Keratinocyte (primary cell): ENCODE measurements around the gene ICAM2. TPM values are rescaled to one million over a fixed set of nuclear protein-coding genes. Genes with fewer than 3 reads are reported as not detected.

ENCODE experiments used
- DNase-seq: peaks from one replicate; pipeline ENCODE4 v3.0.0-alpha.2; 2011; ENCODE audit warnings: low read depth, missing footprints, low spot score
- FAIRE-seq: peaks from 2 replicates; lab custom pipeline; 2011; peaks lifted over from hg19 to GRCh38; lab: Jason Lieb, UNC
- H2AFZ ChIP-seq: 2 replicates; pipeline ENCODE4 v1.6.0; 2012; ENCODE audit warnings: low read length, control low read depth, inconsistent platforms; ENCODE audit not compliant: control insufficient read depth
- H3K27ac ChIP-seq: 2 replicates; pipeline ENCODE4 v1.5.1; 2011; ENCODE audit warnings: low read length; ENCODE audit not compliant: control insufficient read depth, insufficient read depth
- H3K27me3 ChIP-seq: 3 replicates; pipeline ENCODE4 v1.6.0; 2011; ENCODE audit warnings: low read length; ENCODE audit not compliant: control insufficient read depth, insufficient read depth; ENCODE audit errors: extremely low read depth
- H3K36me3 ChIP-seq, 2 experiments: 2 replicates in 1 of 2; 3 replicates in 1 of 2; pipeline ENCODE4 v1.5.1; 2011; ENCODE audit warnings: low read length in 2 of 2, mild to moderate bottlenecking in 1 of 2; ENCODE audit not compliant: control insufficient read depth in 2 of 2, insufficient read depth in 2 of 2; ENCODE audit errors: extremely low read depth in 1 of 2
- H3K4me1 ChIP-seq: 3 replicates; pipeline ENCODE4 v1.5.1; 2011; ENCODE audit warnings: low read length; ENCODE audit not compliant: control insufficient read depth, insufficient read depth; ENCODE audit errors: extremely low read depth
- H3K4me2 ChIP-seq: 3 replicates; pipeline ENCODE4 v1.6.0; 2011; ENCODE audit warnings: low read depth, low read length; ENCODE audit not compliant: control insufficient read depth, insufficient read depth; ENCODE audit errors: extremely low read depth
- H3K4me3 ChIP-seq, 3 experiments: fragments of 200-600 bp in 1 of 3; sonication (generic) in 1 of 3; 2 replicates in 2 of 3; 3 replicates in 1 of 3; pipeline ENCODE4 v1.5.1; 2011 to 2016; ENCODE audit warnings: low read length in 3 of 3, mild to moderate bottlenecking in 3 of 3, control low read depth in 2 of 3, inconsistent platforms in 1 of 3, low read depth in 1 of 3, mixed read lengths in 1 of 3, mixed run types in 1 of 3, moderate library complexity in 1 of 3; ENCODE audit not compliant: control insufficient read depth in 2 of 3, insufficient read depth in 2 of 3; ENCODE audit errors: extremely low read depth in 1 of 3
- H3K79me2 ChIP-seq: 2 replicates; pipeline ENCODE4 v1.6.0; 2012; ENCODE audit warnings: low read length; ENCODE audit not compliant: control insufficient read depth, insufficient read depth
- H3K9ac ChIP-seq: 3 replicates; pipeline ENCODE4 v1.6.0; 2011; ENCODE audit warnings: low read length; ENCODE audit not compliant: control insufficient read depth, insufficient read depth; ENCODE audit errors: extremely low read depth
- H3K9me1 ChIP-seq: 3 replicates; pipeline ENCODE4 v1.6.0; 2011; ENCODE audit warnings: low read length; ENCODE audit not compliant: control insufficient read depth, insufficient read depth; ENCODE audit errors: extremely low read depth
- H3K9me3 ChIP-seq: 2 replicates; pipeline ENCODE4 v1.5.1; 2012; ENCODE audit warnings: low read depth, low read length; ENCODE audit not compliant: control insufficient read depth
- H4K20me1 ChIP-seq: 3 replicates; pipeline ENCODE4 v1.6.0; 2011; ENCODE audit warnings: low read length; ENCODE audit not compliant: control insufficient read depth, insufficient read depth; ENCODE audit errors: extremely low read depth
- EZH2 ChIP-seq: IDR thresholded peaks from one replicate; pipeline ENCODE4 v1.6.1; 2012; ENCODE audit warnings: inconsistent platforms, mild to moderate bottlenecking, low read length, moderate library complexity
- dilution Hi-C: fragments of 300-500 bp; cut with MboI; formaldehyde crosslinking; loops from one replicate; pipeline ENCODE4 v1.7.0; 2020; ENCODE audit warnings: low sequenced_read_pairs; ENCODE audit not compliant: extremely low pct_ligation_motif_present
- polyA plus RNA-seq, 5 experiments: library from polyadenylated mRNA; depleted of rRNA in 3 of 5; stranded (reverse) in 3 of 5; stranded (forward) in 1 of 5; unstranded in 1 of 5; fragments of >200 nt; gene quantifications; 1 replicate in 1 of 5; 2 replicates in 3 of 5; 3 replicates in 1 of 5; pipeline versions ENCODE4 v1.2.1 to v1.2.3, GENCODE V29; 2011 to 2012; ENCODE audit warnings: missing spikeins in 2 of 5, low read depth in 1 of 5, low replicate concordance in 1 of 5
- TF ChIP-seq, protein P1 (sequence below), 3 experiments: IDR thresholded peaks in 1 of 3; conservative IDR thresholded peaks in 1 of 3; optimal IDR thresholded peaks in 1 of 3; 2 replicates in 2 of 3; 3 replicates in 1 of 3; pipeline versions ENCODE3 to v1.5.1; 2011; ENCODE audit warnings: low read length in 3 of 3, mild to moderate bottlenecking in 3 of 3, moderate library complexity in 2 of 3, control low read depth in 1 of 3, inconsistent platforms in 1 of 3; ENCODE audit not compliant: insufficient read depth in 2 of 3; ENCODE audit errors: extremely low read depth in 1 of 3

Gene ICAM2
- polyA plus RNA-seq, 1 donor (not counting 4 experiments of a cell fraction or from before 2014, with no cell fraction given) = 0.09 TPM

DNA sequence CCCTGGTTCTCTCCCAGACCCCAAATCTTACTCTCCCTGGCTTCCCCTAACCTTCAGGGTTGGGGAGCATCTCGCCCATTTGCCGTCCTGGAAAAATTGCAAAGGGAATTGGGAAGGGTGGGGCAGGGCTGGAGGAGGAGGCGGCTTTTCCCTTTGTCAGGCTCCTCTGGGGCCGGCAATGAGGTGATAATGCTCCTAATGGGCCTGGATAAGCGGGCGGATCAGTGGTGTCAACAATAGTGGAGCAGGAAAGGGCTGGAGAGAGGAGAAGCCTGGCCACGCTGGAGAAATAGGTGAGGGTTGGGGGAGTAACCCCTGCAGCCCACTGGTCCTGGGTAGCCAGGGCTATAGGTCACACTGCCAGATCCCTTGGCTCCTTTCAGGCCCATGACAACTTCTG lies 60.0 kb downstream of the ICAM2 start:
- H3K36me3 ChIP-seq = no peaks in the 10 kb centered on the region
- H3K4me3 ChIP-seq = no peak overlapping the region
- H3K27ac ChIP-seq = no peak overlapping the region
- H3K9me1 ChIP-seq = no peaks in the 10 kb centered on the region
- DNase-seq = no peak
- no peaks in the 10 kb centered on the region for H3K79me2 ChIP-seq
- FAIRE-seq = no peak
- H3K9me3 ChIP-seq = no peaks in the 10 kb centered on the region
- no peak overlapping the region for H3K4me2 ChIP-seq
- no peak overlapping the region for H3K9ac ChIP-seq
- dilution Hi-C loops = no loop called here
- no peaks in the 10 kb centered on the region for H4K20me1 ChIP-seq
- H3K4me1 ChIP-seq = peaks cover 2% of the 10 kb centered on the region
- H2AFZ ChIP-seq = no peak overlapping the region
- H3K27me3 ChIP-seq = peaks cover 10% of the 10 kb centered on the region
- TF ChIP-seq, protein P1, sequence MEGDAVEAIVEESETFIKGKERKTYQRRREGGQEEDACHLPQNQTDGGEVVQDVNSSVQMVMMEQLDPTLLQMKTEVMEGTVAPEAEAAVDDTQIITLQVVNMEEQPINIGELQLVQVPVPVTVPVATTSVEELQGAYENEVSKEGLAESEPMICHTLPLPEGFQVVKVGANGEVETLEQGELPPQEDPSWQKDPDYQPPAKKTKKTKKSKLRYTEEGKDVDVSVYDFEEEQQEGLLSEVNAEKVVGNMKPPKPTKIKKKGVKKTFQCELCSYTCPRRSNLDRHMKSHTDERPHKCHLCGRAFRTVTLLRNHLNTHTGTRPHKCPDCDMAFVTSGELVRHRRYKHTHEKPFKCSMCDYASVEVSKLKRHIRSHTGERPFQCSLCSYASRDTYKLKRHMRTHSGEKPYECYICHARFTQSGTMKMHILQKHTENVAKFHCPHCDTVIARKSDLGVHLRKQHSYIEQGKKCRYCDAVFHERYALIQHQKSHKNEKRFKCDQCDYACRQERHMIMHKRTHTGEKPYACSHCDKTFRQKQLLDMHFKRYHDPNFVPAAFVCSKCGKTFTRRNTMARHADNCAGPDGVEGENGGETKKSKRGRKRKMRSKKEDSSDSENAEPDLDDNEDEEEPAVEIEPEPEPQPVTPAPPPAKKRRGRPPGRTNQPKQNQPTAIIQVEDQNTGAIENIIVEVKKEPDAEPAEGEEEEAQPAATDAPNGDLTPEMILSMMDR (optimal IDR thresholded peaks at IDR 0.05 in 1 of 3, IDR thresholded peaks at IDR 0.05 in 1 of 3, conservative IDR thresholded peaks at IDR 0.05 in 1 of 3; ENCODE audit: extremely low read depth in 1 of 3, insufficient read depth in 2 of 3, low read length in 3 of 3) = no peak
- TF ChIP-seq EZH2 = no peak

DNA sequence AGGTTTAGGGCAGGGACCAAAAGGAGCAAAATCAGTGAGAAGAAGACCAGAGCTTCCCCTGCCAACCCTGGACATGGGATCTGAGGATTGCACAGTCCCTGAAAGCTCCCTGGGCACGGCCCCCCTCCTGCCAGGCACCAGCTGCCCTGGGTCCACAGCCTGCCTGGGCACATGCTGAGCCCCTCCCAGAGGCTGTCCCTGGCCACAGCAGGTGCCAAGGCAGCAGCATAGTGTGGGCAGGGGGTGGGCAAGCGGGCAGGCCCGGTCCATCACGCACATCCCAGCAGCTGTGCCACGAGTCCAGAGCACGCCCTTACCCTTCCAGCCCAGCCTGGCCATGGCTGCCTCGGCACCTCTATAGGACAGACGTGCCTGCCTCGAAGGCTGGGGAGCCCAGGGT lies 60.4 kb downstream of the ICAM2 start:
- H3K27ac ChIP-seq = no peak overlapping the region
- dilution Hi-C loops = no loop called here
- FAIRE-seq = no peak

More for the DNA sequence above, 60.4 kb downstream of the ICAM2 start:
- no peak overlapping the region for H2AFZ ChIP-seq
- H3K4me3 ChIP-seq = no peak overlapping the region
- peaks cover 2% of the 10 kb centered on the region for H3K4me1 ChIP-seq
- no peaks in the 10 kb centered on the region for H3K9me1 ChIP-seq
- H3K9me3 ChIP-seq = no peaks in the 10 kb centered on the region
- TF ChIP-seq, protein P1 (optimal IDR thresholded peaks at IDR 0.05 in 1 of 3, IDR thresholded peaks at IDR 0.05 in 1 of 3, conservative IDR thresholded peaks at IDR 0.05 in 1 of 3; ENCODE audit: extremely low read depth in 1 of 3, insufficient read depth in 2 of 3, low read length in 3 of 3) = no peak
- TF ChIP-seq EZH2 = no peak
- H3K9ac ChIP-seq = no peak overlapping the region
- no peaks in the 10 kb centered on the region for H3K36me3 ChIP-seq
- no peak for DNase-seq
- no peaks in the 10 kb centered on the region for H3K79me2 ChIP-seq
- H3K4me2 ChIP-seq = no peak overlapping the region
- peaks cover 10% of the 10 kb centered on the region for H3K27me3 ChIP-seq
- H4K20me1 ChIP-seq = no peaks in the 10 kb centered on the region
